Nephron (organoid): ENCODE data around the gene SLC6A3.
"Not testable (repeated sequence)": the region's sequence is repeated elsewhere in the genome, so short reads cannot be mapped to it uniquely, and the experiment has no call there.

Source experiments
- H3K27ac Mint-ChIP-seq, 3 experiments: 2 replicates each; pipeline ENCODE4 v1.8.0; 2020; ENCODE audit warnings: mixed read lengths in 3 of 3, mild to moderate bottlenecking in 2 of 3, moderate library complexity in 1 of 3
- H3K27me3 Mint-ChIP-seq: 2 replicates; pipeline ENCODE4 v1.8.0; 2021; ENCODE audit warnings: low read depth, mild to moderate bottlenecking, moderate library complexity, mixed read lengths
- H3K36me3 Mint-ChIP-seq: 2 replicates; pipeline ENCODE4 v1.8.0; 2020; ENCODE audit warnings: low read depth, mixed read lengths
- H3K4me1 Mint-ChIP-seq: 2 replicates; pipeline ENCODE4 v1.8.0; 2020; ENCODE audit warnings: mixed read lengths
- H3K4me3 Mint-ChIP-seq, 3 experiments: 2 replicates each; pipeline ENCODE4 v1.8.0; 2020; ENCODE audit warnings: mild to moderate bottlenecking in 3 of 3, mixed read lengths in 3 of 3, moderate library complexity in 2 of 3
- H3K9me3 Mint-ChIP-seq: 2 replicates; pipeline ENCODE4 v1.8.0; 2020; ENCODE audit warnings: mixed read lengths
- TF ChIP-seq, protein P1 (sequence below), 3 experiments: fragments of 200-600 bp; sonication (generic); IDR thresholded peaks; one replicate each; pipeline ENCODE4 v1.5.0; 2021; ENCODE audit warnings: antibody characterized with exemption in 3 of 3; ENCODE audit not compliant: unreplicated experiment in 3 of 3

The SLC6A3 gene

GRCh38 chr5:1464096-1464446, 18.8 kb upstream of the SLC6A3 start:
- Mint-ChIP-seq H3K27me3 (no peaks in the 10 kb centered on the region), H3K4me3 (no peak overlapping the region), H3K36me3 (peaks cover 67% of the 10 kb centered on the region), H3K9me3 (no peaks in the 10 kb centered on the region), H3K4me1 (no peaks in the 10 kb centered on the region), H3K27ac (no peak overlapping the region)
- TF ChIP-seq, protein P1, sequence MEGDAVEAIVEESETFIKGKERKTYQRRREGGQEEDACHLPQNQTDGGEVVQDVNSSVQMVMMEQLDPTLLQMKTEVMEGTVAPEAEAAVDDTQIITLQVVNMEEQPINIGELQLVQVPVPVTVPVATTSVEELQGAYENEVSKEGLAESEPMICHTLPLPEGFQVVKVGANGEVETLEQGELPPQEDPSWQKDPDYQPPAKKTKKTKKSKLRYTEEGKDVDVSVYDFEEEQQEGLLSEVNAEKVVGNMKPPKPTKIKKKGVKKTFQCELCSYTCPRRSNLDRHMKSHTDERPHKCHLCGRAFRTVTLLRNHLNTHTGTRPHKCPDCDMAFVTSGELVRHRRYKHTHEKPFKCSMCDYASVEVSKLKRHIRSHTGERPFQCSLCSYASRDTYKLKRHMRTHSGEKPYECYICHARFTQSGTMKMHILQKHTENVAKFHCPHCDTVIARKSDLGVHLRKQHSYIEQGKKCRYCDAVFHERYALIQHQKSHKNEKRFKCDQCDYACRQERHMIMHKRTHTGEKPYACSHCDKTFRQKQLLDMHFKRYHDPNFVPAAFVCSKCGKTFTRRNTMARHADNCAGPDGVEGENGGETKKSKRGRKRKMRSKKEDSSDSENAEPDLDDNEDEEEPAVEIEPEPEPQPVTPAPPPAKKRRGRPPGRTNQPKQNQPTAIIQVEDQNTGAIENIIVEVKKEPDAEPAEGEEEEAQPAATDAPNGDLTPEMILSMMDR (IDR thresholded peaks at IDR 0.05; ENCODE audit: unreplicated experiment in 3 of 3) = no peak

- TF ChIP-seq, protein P1 (IDR thresholded peaks at IDR 0.05; ENCODE audit: unreplicated experiment in 3 of 3) = no peak
- H3K27me3 Mint-ChIP-seq = no peaks in the 10 kb centered on the region
- peaks cover under 1% of the 10 kb centered on the region for H3K9me3 Mint-ChIP-seq
- peaks cover 68% of the 10 kb centered on the region for H3K36me3 Mint-ChIP-seq
- H3K27ac Mint-ChIP-seq = no peak overlapping the region
- H3K4me1 Mint-ChIP-seq = no peaks in the 10 kb centered on the region
- H3K4me3 Mint-ChIP-seq = no peak overlapping the region
These were observed 18.3 kb upstream of the SLC6A3 start for GRCh38 chr5:1463326-1464095.

DNA sequence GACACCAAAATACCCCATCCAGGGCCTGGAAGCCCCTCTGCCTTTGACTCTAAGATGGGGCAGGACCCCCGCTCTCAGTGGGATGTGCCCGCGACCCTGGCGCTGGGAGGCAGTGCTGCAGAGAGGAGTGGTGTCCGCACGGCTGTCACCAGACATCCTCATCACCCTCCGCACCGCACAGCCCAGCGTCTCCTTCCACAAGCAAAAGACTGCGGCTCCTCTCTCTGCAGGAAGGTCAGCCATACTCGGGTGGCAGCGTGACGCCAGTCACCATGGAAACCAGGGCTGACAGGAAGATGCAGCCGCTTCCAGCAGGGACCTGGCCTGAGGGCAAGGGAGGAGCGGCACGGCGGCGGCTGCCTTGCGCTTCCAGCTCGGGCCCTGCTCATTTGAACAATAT, 17.1 kb upstream of the SLC6A3 start:
- H3K36me3 Mint-ChIP-seq = peaks cover 68% of the 10 kb centered on the region
- H3K9me3 Mint-ChIP-seq = peaks cover 6% of the 10 kb centered on the region
- no peak overlapping the region for H3K4me3 Mint-ChIP-seq
- H3K27ac Mint-ChIP-seq = no peak overlapping the region
- H3K27me3 Mint-ChIP-seq = no peaks in the 10 kb centered on the region
- no peaks in the 10 kb centered on the region for H3K4me1 Mint-ChIP-seq
- TF ChIP-seq, protein P1 (IDR thresholded peaks at IDR 0.05; ENCODE audit: unreplicated experiment in 3 of 3) = no peak

GRCh38 chr5:1461396-1461795, 16.2 kb upstream of the SLC6A3 start:
- TF ChIP-seq, protein P1 (IDR thresholded peaks at IDR 0.05; ENCODE audit: unreplicated experiment in 3 of 3) = no peak
- H3K4me3 Mint-ChIP-seq = no peak overlapping the region
- H3K27ac Mint-ChIP-seq = no peak overlapping the region
- H3K4me1 Mint-ChIP-seq = no peaks in the 10 kb centered on the region
- H3K36me3 Mint-ChIP-seq = peaks cover 72% of the 10 kb centered on the region
- H3K9me3 Mint-ChIP-seq = peaks cover 14% of the 10 kb centered on the region
- no peaks in the 10 kb centered on the region for H3K27me3 Mint-ChIP-seq

- TF ChIP-seq, protein P1 (IDR thresholded peaks at IDR 0.05; ENCODE audit: unreplicated experiment in 3 of 3) = no peak
- Mint-ChIP-seq H3K9me3 (peaks cover 22% of the 10 kb centered on the region), H3K4me3 (no peak overlapping the region), H3K27me3 (no peaks in the 10 kb centered on the region), H3K27ac (no peak overlapping the region), H3K4me1 (no peaks in the 10 kb centered on the region), H3K36me3 (peaks cover 61% of the 10 kb centered on the region)
These were observed 14.9 kb upstream of the SLC6A3 start for GRCh38 chr5:1460054-1460682.

DNA sequence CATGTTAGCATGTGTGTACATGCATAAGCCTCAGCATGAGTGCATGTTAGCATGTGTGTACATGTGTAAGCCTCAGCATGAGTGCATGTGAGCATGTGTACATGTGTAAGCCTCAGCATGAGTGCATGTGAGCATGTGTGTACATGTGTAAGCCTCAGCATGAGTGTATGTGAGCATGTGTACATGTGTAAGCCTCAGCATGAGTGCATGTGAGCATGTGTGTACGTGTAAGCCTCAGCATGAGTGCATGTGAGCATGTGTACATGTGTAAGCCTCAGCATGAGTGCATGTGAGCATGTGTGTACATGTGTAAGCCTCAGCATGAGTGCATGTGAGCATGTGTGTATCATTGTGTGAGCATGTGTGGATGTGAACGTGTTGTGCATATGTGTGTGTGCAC, 14.2 kb upstream of the SLC6A3 start:
- Mint-ChIP-seq H3K36me3 (peaks cover 54% of the 10 kb centered on the region), H3K9me3 (peaks cover 28% of the 10 kb centered on the region)
- not testable (repeated sequence) for H3K27ac Mint-ChIP-seq, H3K4me1 Mint-ChIP-seq, H3K4me3 Mint-ChIP-seq, H3K27me3 Mint-ChIP-seq

DNA sequence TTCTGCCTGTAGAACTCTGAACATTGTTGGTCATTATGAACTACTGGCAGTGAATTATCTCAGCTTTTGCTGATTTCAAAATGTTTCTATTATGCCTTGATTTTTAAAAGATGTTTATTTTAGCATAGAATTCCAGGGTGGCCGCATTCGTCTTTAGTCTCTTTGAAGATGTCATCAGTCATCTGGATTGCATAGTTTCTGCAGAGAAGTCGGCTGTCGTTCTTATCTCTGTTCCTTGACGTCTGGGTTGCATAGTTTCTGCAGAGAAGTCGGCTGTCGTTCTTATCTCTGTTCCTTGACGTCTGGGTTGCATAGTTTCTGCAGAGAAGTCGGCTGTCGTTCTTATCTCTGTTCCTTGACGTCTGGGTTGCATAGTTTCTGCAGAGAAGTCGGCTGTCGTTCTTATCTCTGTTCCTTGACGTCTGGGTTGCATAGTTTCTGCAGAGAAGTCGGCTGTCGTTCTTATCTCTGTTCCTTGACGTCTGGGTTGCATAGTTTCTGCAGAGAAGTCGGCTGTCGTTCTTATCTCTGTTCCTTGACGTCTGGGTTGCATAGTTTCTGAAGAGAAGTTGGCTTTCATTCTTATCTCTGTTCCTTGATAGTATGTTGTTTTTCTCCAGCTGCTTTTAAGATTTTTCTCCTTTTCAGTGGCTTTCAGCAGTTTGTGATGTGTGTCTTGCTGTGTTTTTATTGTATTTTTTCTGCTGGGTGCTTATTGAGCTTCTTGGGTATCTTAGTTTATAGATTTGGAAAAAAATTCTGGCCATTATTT, 11.1 kb upstream of the SLC6A3 start:
- not testable (repeated sequence) for H3K27me3 Mint-ChIP-seq, H3K4me3 Mint-ChIP-seq, H3K4me1 Mint-ChIP-seq, H3K27ac Mint-ChIP-seq
- Mint-ChIP-seq H3K36me3 (peaks cover 28% of the 10 kb centered on the region), H3K9me3 (peaks cover 44% of the 10 kb centered on the region)
